Upper lobe of left lung (tissue), 6 donors: ENCODE results near the gene GOSR1. TPM values are rescaled to one million over a fixed set of nuclear protein-coding genes. Genes with fewer than 3 reads are reported as not detected.
A peak's percentile ranks its signal among the peaks of the same experiment; 100 is the strongest.
"Not testable (repeated sequence)": the region's sequence is repeated elsewhere in the genome, so short reads cannot be mapped to it uniquely, and the experiment has no call there.

ENCODE experiments used
- ATAC-seq, 2 donors: fragments of 200-7000 bp; cut with Tn5 transposase; one replicate each; pipeline ENCODE4 v1.9.1; 2022; ENCODE audit warnings: mild to moderate bottlenecking in 2 of 2, moderate library complexity in 2 of 2; ENCODE audit not compliant: low FRiP score in 2 of 2
- DNase-seq, 2 donors: peaks; one replicate each; pipeline ENCODE4 v3.0.0-alpha.2; 2019 to 2020
- H3K27ac ChIP-seq, 4 donors: fragments of 200-600 bp; sonication (generic); one replicate each; pipeline ENCODE4 v1.5.1; 2016 to 2019
- H3K27me3 ChIP-seq, 4 donors: fragments of 200-600 bp; sonication (generic); one replicate each; pipeline ENCODE4 v1.5.1; 2017 to 2019
- H3K36me3 ChIP-seq, 4 donors: fragments of 200-600 bp; sonication (generic); one replicate each; pipeline ENCODE4 v1.5.1; 2016 to 2019
- H3K4me1 ChIP-seq, 4 donors: fragments of 200-600 bp; sonication (generic); one replicate each; pipeline ENCODE4 v1.5.1; 2018 to 2019
- H3K4me3 ChIP-seq, 4 donors: fragments of 200-600 bp; sonication (generic); one replicate each; pipeline ENCODE4 v1.5.1; 2017 to 2019; ENCODE audit warnings: mild to moderate bottlenecking in 2 of 4, moderate library complexity in 1 of 4
- H3K9me3 ChIP-seq, 4 donors: fragments of 200-600 bp; sonication (generic); one replicate each; pipeline ENCODE4 v1.5.1; 2018 to 2019
- EP300 ChIP-seq, 4 donors: sonication (generic); formaldehyde crosslinking; IDR thresholded peaks; one replicate each; pipeline ENCODE4 v1.5.1; 2017; ENCODE audit warnings: antibody characterized with exemption in 4 of 4, control low read depth in 2 of 4
- POLR2A ChIP-seq, 4 donors: fragments of 450-650 bp; IDR thresholded peaks; one replicate each; pipeline ENCODE4 v1.5.1; 2016 to 2017; ENCODE audit warnings: antibody characterized with exemption in 4 of 4, mild to moderate bottlenecking in 2 of 4
- POLR2AphosphoS5 ChIP-seq, 2 donors: sonication (generic); formaldehyde crosslinking; IDR thresholded peaks; one replicate each; pipeline ENCODE4 v1.5.1; 2017; ENCODE audit warnings: antibody characterized with exemption in 2 of 2
- WGBS, 2 donors: methylation state at CpG; one replicate each; pipeline ENCODE4 v1.1.5; 2017 to 2018; 5-methylcytosine and 5-hydroxymethylcytosine counted together
- total RNA-seq, 6 donors: library from RNA; depleted of rRNA in 4 of 6; stranded (reverse); fragments of >200 nt in 4 of 6; gene quantifications; one replicate each; pipeline versions ENCODE4 v1.1.0 to v1.2.1, GENCODE V29; 2016 to 2021
- TF ChIP-seq, protein P1 (sequence below), 6 experiments: fragments of 450-650 bp in 4 of 6; fragments of 200-600 bp in 2 of 6; sonication (generic) in 2 of 6; IDR thresholded peaks; one replicate each; pipeline ENCODE4 v1.5.1; 2016 to 2019; ENCODE audit warnings: antibody characterized with exemption in 6 of 6
- donor health status: DM: no; HTN: no; CAD: no; lungs with moderate emphysema.
- donor health status: DM: no; HTN: yes; CAD: no; lungs with severe emphysema.

GOSR1 gene
- total RNA-seq, 6 donors from 2014 or later = 19.9 to 48.8 (median 37.0) TPM

DNA sequence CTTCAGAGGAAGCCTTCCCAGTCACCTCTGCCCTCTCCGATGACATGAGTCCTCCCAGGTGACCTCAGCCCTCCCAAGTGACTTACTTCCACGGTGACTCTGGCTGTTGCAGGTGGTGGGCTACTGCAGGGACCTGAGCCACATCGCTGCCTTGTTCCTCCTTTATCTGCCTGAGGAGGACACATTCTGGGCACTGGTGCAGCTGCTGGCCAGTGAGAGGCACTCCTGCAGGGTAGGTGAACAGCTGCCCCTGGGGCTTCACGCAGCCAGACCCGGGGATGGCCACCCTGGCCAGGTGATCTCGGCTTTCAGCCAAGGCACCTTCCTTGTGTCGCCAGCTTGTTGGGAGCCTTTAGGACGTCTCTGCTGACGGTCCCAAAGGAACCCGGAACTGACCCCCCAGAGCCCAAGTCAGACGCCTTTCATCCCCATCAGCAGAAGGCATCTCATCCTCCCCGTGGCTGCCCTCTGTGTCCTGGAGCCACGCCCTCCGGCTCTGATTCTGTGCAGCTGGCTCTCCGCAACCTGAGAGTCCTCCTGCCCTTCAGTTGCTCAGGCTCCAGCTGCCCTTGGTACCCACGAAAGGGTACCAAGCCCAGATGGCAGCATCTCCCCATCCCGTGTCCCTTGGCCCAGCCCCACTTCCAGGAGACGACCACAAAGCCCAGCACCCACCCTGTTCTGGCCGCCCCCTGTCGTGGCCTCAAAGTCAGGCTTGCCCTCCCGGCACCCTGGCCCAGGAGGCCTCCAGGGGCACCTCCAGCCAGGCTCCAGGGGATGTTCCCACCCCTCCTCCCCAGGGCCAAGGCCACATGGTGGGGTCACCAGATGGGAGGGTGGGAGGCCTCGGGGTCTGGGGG, 81.7 kb downstream of the GOSR1 start:
- Histone ChIP-seq H3K9me3 (no peaks in the 10 kb centered on the region), H3K36me3 (no peaks in the 10 kb centered on the region), H3K27me3 (no peaks in the 10 kb centered on the region), H3K4me3 (no peak overlapping the region), H3K4me1 (no peaks in the 10 kb centered on the region), H3K27ac (no peak overlapping the region)
- TF ChIP-seq, protein P1, sequence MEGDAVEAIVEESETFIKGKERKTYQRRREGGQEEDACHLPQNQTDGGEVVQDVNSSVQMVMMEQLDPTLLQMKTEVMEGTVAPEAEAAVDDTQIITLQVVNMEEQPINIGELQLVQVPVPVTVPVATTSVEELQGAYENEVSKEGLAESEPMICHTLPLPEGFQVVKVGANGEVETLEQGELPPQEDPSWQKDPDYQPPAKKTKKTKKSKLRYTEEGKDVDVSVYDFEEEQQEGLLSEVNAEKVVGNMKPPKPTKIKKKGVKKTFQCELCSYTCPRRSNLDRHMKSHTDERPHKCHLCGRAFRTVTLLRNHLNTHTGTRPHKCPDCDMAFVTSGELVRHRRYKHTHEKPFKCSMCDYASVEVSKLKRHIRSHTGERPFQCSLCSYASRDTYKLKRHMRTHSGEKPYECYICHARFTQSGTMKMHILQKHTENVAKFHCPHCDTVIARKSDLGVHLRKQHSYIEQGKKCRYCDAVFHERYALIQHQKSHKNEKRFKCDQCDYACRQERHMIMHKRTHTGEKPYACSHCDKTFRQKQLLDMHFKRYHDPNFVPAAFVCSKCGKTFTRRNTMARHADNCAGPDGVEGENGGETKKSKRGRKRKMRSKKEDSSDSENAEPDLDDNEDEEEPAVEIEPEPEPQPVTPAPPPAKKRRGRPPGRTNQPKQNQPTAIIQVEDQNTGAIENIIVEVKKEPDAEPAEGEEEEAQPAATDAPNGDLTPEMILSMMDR (IDR thresholded peaks at IDR 0.05) = no peak
- TF ChIP-seq POLR2A (IDR thresholded peaks at IDR 0.05) (no peak), EP300 (IDR thresholded peaks at IDR 0.05) (no peak), POLR2AphosphoS5 (IDR thresholded peaks at IDR 0.05) (no peak)
- DNase-seq (no peak), ATAC-seq (no peak)
- WGBS, 2 donors = 76 to 87% methylated on average over 13 to 20 of the region's 22 CpGs

DNA sequence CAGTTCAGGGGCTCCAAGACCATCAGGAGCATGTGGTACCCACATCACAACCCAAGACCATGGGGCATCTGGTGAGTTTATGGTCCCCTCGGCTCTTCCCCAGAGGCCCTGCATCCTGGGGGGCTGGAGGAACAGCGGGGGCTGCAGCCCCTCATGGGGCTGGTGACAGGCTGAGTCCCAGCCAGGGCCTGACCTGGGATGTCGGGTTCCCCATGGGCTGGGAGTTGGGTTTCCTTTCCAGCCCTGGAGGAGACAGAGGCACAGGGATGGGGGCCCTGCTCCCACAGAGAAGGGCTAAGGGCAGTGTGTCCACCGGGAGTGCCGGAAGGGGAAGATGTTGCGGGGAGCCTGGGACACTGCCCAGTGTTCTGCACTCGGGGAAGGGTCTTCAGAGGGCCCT, 82.4 kb downstream of the GOSR1 start:
- no peak for DNase-seq
- H3K4me1 ChIP-seq = no peaks in the 10 kb centered on the region
- H3K4me3 ChIP-seq = no peak overlapping the region
- WGBS, 2 donors = 81 to 84% methylated on average over 5 to 6 of the region's 7 CpGs
- no peaks in the 10 kb centered on the region for H3K36me3 ChIP-seq
- TF ChIP-seq POLR2AphosphoS5 (IDR thresholded peaks at IDR 0.05) (no peak), POLR2A (IDR thresholded peaks at IDR 0.05) (no peak), EP300 (IDR thresholded peaks at IDR 0.05) (no peak)
- TF ChIP-seq, protein P1 (IDR thresholded peaks at IDR 0.05) = no peak
- H3K27me3 ChIP-seq = no peaks in the 10 kb centered on the region
- ATAC-seq = no peak
- no peak overlapping the region for H3K27ac ChIP-seq
- no peaks in the 10 kb centered on the region for H3K9me3 ChIP-seq

DNA sequence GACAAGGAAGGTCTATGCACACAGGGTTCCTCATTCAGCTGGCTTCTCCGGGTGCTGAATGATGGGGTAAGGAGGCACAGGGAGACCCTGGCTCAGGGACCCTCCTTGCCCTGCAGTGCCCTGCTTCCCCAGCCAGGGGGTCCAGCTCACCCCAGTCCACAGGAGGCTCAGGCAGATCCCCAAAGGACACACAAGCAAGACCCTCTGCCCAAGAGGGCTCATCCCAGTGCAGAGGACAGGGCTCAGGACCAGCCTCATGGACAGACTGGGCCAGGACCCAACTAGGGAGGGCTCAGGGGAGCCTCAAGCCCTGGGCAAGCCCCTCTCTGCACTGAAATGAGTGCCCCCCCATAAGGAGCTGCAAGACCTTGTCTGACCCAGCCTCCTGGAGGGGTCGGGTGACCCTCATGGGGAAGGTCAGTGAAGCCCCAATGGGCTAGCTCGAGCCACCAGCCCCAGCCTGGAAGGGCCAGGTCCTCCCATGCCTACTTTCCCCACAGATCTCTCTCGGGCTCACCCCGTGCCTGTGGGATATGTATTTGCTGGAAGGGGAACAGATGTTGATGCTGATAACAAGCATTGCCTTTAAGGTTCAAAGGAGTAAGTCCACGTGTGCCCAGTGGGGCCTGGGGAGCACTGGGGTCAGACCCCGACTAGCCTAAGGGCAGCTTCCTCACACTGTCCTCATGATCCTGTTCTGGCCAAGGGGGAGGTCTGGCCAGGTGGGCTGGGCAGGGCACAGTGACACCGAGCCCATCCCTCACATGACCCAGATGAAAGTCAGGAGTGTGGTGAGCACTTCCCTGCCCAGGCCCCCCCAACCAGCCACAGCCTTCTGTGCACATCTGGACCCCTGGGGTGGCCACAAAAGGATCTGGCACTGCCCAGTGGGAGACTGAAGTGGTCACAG, 83.2 kb downstream of the GOSR1 start:
- ATAC-seq (peak in 1 of 2 donors; percentile 30), DNase-seq (peak in 1 of 2 donors; percentile 17)
- WGBS, 2 donors = 78 to 91% methylated on average over 6 to 7 of the region's 8 CpGs
- not testable (repeated sequence) for H3K27me3 ChIP-seq, H3K27ac ChIP-seq, H3K36me3 ChIP-seq, H3K9me3 ChIP-seq, H3K4me1 ChIP-seq, H3K4me3 ChIP-seq

DNA sequence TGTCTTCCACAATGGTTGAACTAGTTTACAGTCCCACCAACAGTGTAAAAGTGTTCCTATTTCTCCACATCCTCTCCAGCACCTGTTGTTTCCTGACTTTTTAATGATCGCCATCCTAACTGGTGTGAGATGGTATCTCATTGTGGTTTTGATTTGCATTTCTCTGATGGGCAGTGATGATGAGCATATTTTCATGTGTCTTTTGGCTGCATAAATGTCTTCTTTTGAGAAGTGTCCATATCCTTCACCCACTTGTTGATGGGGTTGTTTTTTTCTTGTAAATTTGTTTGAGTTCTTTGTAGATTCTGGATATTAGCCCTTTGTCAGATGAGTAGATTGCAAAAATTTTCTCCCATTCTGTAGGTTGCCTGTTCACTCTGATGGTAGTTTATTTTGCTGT, 84.6 kb downstream of the GOSR1 start:
- WGBS, 2 donors = 57 to 89% methylated on average over 1 of the region's 1 CpG
- not testable (repeated sequence) for H3K36me3 ChIP-seq, H3K4me3 ChIP-seq, H3K27me3 ChIP-seq, ATAC-seq, H3K27ac ChIP-seq, H3K4me1 ChIP-seq, H3K9me3 ChIP-seq, DNase-seq

DNA sequence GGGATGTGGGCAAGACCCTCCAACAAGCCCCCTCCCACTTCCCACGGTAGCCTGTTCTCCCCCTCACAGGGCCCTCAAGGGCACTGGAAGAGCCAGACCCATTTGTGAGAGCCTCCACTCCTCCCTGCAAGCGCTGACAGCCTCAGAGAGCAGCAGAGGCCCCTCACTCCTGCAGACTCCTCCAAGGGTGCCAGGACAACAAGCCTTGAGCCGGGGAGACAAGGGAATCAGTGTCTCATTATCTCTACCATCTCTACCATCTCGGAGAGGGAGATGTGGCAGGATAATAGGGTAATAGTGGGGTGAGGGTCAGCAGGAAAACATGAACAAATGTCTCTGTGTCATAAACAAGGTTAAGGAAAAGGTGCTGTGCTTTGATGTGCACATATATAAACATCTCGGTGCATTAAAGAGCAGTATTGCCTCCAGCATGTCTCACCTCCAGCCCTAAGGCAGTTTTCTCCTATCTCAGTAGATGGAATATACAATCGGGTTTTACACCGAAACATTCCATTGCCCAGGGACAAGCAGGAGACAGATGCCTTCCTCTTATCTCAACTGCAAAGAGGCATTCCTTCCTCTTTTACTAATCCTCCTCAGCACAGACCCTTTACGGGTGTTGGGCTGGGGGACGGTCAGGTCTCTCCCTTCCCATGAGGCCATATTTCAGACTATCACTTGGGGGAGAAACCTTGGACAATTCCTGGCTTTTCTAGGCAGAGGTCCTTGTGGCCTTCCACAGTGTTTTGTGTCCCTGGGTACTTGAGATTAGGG, 86.1 kb downstream of the GOSR1 start:
- H3K9me3 ChIP-seq, H3K36me3 ChIP-seq, H3K27ac ChIP-seq, H3K4me3 ChIP-seq, H3K27me3 ChIP-seq, DNase-seq, H3K4me1 ChIP-seq, ATAC-seq: not testable (repeated sequence)
- 48 to 50% methylated on average over 7 to 9 of the region's 9 CpGs for WGBS, 2 donors

DNA sequence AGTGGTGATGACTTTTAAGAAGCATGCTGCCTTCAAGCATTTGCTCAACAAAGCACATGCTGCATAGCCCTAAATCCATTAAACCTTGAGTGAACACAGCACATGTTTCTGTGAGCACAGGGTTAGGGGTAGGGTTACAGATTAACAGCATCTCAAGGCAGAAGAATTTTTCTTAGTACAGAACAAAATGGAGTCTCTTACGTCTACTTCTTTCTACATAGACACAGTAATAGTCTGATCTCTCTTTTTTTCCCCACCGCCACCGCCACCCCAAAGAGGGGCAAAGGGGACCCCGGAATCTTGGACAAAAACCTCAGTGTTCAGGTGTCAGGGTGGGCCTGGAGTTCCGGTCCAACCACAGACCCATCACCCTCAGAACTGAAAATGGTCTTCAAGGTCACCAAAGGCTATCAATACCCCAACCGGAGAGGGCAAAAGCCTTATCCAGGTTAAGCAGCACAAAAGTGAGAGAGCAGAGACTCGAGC, 86.7 kb downstream of the GOSR1 start:
- H3K4me1 ChIP-seq, H3K27me3 ChIP-seq, H3K9me3 ChIP-seq, H3K4me3 ChIP-seq, DNase-seq, H3K27ac ChIP-seq, H3K36me3 ChIP-seq, ATAC-seq: not testable (repeated sequence)
- WGBS, 2 donors = 66 to 76% methylated on average over 7 of the region's 7 CpGs

DNA sequence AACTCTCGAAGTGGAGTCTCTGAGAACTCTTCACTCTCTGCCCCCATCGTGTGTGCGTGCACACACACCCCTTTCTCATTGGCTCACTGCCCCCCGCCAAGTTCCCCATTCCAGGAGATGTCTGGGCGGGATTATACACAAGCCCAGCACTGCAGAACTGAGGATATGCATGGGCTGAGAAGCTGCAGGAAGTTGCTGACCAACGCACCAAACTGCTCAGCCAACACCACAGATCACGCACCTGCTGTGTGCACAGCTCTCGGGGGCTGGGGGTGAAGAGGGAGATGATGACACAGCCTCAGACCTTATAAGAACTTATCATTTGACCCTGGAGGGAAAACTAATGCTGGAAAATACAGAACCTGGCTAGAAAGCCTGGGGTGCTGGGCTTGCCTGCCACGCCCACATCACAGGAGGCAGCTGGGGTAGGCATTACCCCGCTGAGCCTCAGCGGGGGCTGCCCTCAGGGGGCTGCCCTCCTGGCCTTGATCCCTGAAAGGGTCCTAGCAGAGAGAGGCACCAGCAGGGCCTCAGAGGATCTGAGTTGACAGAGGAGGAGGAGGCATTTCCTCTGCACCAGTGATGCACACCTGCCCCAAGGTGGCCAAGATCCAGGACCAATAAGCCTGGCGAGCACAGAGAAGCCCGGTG, 87.3 kb downstream of the GOSR1 start:
- H3K4me1 ChIP-seq, ATAC-seq, H3K27ac ChIP-seq, H3K27me3 ChIP-seq, DNase-seq, H3K36me3 ChIP-seq, H3K9me3 ChIP-seq, H3K4me3 ChIP-seq: not testable (repeated sequence)
- WGBS, 2 donors = 22 to 44% methylated on average over 7 to 13 of the region's 13 CpGs
